K562 (cell line): Measurements from ENCODE around the gene KMT5C. TPM values are rescaled to one million over a fixed set of nuclear protein-coding genes. Genes with fewer than 3 reads are reported as not detected.

Experiments
- CXXC5 ChIP-seq: fragments of 250-450 bp; sonication (Bioruptor Pico); IDR thresholded peaks from 2 replicates; pipeline ENCODE4 v1.8.0; 2022; ENCODE audit warnings: inconsistent platforms, mild to moderate bottlenecking, moderate library complexity
- E2F4 ChIP-seq: sonication (generic); formaldehyde crosslinking; IDR thresholded peaks from 2 replicates; pipeline ENCODE4 v1.8.0; 2022; ENCODE audit warnings: mild to moderate bottlenecking, low read depth, missing genetic modification reagents
- HBP1 ChIP-seq: fragments of 450-650 bp; formaldehyde crosslinking; IDR thresholded peaks from 2 replicates; pipeline ENCODE4 v1.4.0; 2022; ENCODE audit warnings: missing genetic modification characterization
- HLTF ChIP-seq: fragments of 450-650 bp; IDR thresholded peaks from 2 replicates; pipeline ENCODE4 v1.6.1; 2016
- HMBOX1 ChIP-seq: sonication (generic); IDR thresholded peaks from 2 replicates; pipeline ENCODE4 v1.6.1; 2016
- IRF9 ChIP-seq: fragments of 450-650 bp; IDR thresholded peaks from 2 replicates; pipeline ENCODE4 v1.6.1; 2016; ENCODE audit warnings: missing biosample characterization, missing genetic modification characterization
- KDM4B ChIP-seq, 2 experiments: fragments of 450-650 bp in 1 of 2; sonication (generic) in 1 of 2; IDR thresholded peaks; 2 replicates each; pipeline ENCODE4 v1.6.1; 2016 to 2017; ENCODE audit warnings: borderline replicate concordance in 2 of 2, antibody characterized with exemption in 1 of 2, low read depth in 1 of 2, mild to moderate bottlenecking in 1 of 2
- MLX ChIP-seq, 2 experiments: fragments of 450-650 bp in 1 of 2; sonication (generic) in 1 of 2; formaldehyde crosslinking; conservative IDR thresholded peaks; 2 replicates each; pipeline versions ENCODE4 v1.4.0 to v1.8.1; 2020 to 2022; ENCODE audit warnings: mild to moderate bottlenecking in 1 of 2, missing genetic modification reagents in 1 of 2
- MTA2 ChIP-seq: fragments of 450-650 bp; IDR thresholded peaks from 2 replicates; pipeline ENCODE4 v1.6.1; 2016; ENCODE audit warnings: low read depth
- OTX1 ChIP-seq: fragments of 450-650 bp; formaldehyde crosslinking; IDR thresholded peaks from 2 replicates; pipeline ENCODE4 v1.4.0; 2022; ENCODE audit warnings: mild to moderate bottlenecking
- PHF8 ChIP-seq: fragments of 200-600 bp; sonication (generic); IDR thresholded peaks from 2 replicates; pipeline ENCODE4 v1.6.1; 2012; ENCODE audit warnings: mixed run types, mild to moderate bottlenecking, inconsistent platforms, low read length, moderate library complexity, borderline replicate concordance
- RB1 ChIP-seq: fragments of 450-650 bp; IDR thresholded peaks from 2 replicates; pipeline ENCODE4 v1.6.1; 2017; ENCODE audit warnings: low read depth, mild to moderate bottlenecking
- SP1 ChIP-seq: sonication (generic); formaldehyde crosslinking; IDR thresholded peaks from 2 replicates; pipeline ENCODE4 v1.8.1; 2022; ENCODE audit warnings: mild to moderate bottlenecking, missing genetic modification reagents
- SRSF1 ChIP-seq: fragments of 200-400 bp; formaldehyde crosslinking; IDR thresholded peaks from 2 replicates; pipeline ENCODE4 v1.6.1; 2017; ENCODE audit warnings: mild to moderate bottlenecking, low read depth, low read length, moderate library complexity
- THRB ChIP-seq: fragments of 450-650 bp; formaldehyde crosslinking; conservative IDR thresholded peaks from 2 replicates; pipeline ENCODE4 v1.4.0; 2022; ENCODE audit warnings: mild to moderate bottlenecking, missing genetic modification characterization
- ZBTB9 ChIP-seq: fragments of 450-650 bp; formaldehyde crosslinking; IDR thresholded peaks from 2 replicates; pipeline ENCODE4 v1.4.0; 2020; ENCODE audit warnings: mild to moderate bottlenecking, moderate library complexity
- ZNF263 ChIP-seq: sonication (generic); formaldehyde crosslinking; IDR thresholded peaks from 2 replicates; pipeline ENCODE4 v1.8.0; 2022; ENCODE audit warnings: mild to moderate bottlenecking, missing genetic modification reagents, borderline replicate concordance
- polyA plus RNA-seq, 8 experiments: library from polyadenylated mRNA; depleted of rRNA in 4 of 8; stranded (reverse) in 5 of 8; unstranded in 3 of 8; fragments of >200 nt; fragmentation: Nextera tagmentation in 2 of 8; fragmentation: Illumina TruSeq in 1 of 8; extraction: Ambion mirVana in 2 of 8; extraction: Trizol in 1 of 8; gene quantifications; 2 replicates each; pipeline versions ENCODE4 v1.2.1 to v1.2.3, GENCODE V29; 2011 to 2014; ENCODE audit warnings: inconsistent platforms in 1 of 8, missing spikeins in 1 of 8
- total RNA-seq, 7 experiments: library from RNA; depleted of rRNA in 6 of 7; stranded (reverse); fragments of >200 nt in 6 of 7; fragmentation: Illumina TruSeq in 2 of 7; extraction: Trizol in 2 of 7; gene quantifications; 2 replicates each; pipeline versions ENCODE4 v1.2.1 to v1.2.3, GENCODE V29; 2011 to 2021; ENCODE audit warnings: low replicate concordance in 1 of 7

The KMT5C gene
- total and polyA plus RNA-seq, 9 of the 15 experiments (the other 6 are each of a cell fraction or from before 2014, with no cell fraction given), result 0.15 to 53.5 (median 16.6) TPM

GRCh38 chr19:55383279-55384130, 43.8 kb downstream of the KMT5C start (continued):
- TF ChIP-seq OTX1 (CRISPR knock-in tag) (peak; percentile 80), SP1 (CRISPR knock-in tag) (no peak), MTA2 (no peak), HMBOX1 (no peak), ZNF263 (CRISPR knock-in tag) (peak; percentile 31; the same call in 1 of the 2 replicates), E2F4 (no peak), SRSF1 (no peak), IRF9 (tag) (no peak), PHF8 (peak; percentile 70; the same call in 1 of the 2 replicates), THRB (no peak), HLTF (peak; percentile 71; the same call in 1 of the 2 replicates), CXXC5 (CRISPR knock-in tag) (peak; percentile 70), RB1 (peak; percentile 61; the same call in 1 of the 2 replicates), KDM4B (IDR thresholded peaks at IDR 0.05; ENCODE audit: borderline replicate concordance in 2 of 2, low read depth in 1 of 2) (no peak), ZBTB9 (CRISPR knock-in tag) (0 out of 2 replicates have a peak, but pooled peaks have one; percentile 34), MLX (CRISPR knock-in tag; conservative IDR thresholded peaks at IDR 0.05) (no peak), HBP1 (CRISPR knock-in tag) (no peak)
